Measurements from ENCODE around the gene GRID2.

GRID2 gene

DNA sequence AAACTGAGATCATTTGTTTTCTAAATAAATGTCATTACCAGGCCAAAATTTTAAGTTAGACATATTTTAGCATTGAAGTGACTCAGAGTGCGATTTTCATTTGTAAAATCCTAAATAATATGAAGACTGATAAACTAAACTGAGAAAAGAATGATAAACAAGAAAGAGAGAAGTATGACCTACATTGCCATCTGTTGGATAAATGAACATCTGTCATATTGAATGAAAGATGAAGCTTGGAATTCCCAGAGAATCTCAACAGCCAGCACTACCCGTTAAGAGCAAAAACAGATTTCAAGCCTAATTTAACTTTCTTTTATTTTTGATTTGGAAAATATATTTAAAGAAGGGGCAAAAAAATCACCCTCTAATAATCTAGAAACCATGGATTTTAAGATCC lies 933.8 kb downstream of the GRID2 start:
- no peak for DNase-seq (ENCODE audit: extremely low read depth, low read depth)
- TF ChIP-seq CTCF (IDR thresholded peaks at IDR 0.05; ENCODE audit: low read depth, low read length), result no peak

DNA sequence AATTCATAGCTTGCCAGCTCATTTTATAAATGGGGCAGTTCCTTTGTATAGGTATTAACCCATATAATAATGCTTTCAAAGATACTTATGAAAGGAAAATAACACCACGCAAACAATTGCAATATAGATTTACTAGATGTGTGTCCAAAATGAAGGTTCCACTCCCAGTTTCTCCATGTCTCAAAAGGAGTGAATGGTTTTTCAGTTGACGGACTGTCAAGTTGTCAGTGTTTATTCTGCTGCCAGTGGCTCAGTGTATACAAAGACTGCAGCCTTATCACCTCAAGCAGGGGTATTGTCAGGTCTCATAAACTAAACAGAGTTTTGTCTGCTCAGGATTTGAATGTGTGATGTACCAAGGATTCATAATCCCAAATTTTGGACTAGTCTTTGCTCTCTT lies 939.5 kb downstream of the GRID2 start:
- no peak for DNase-seq (ENCODE audit: extremely low read depth, low read depth)
- no peak for TF ChIP-seq CTCF (IDR thresholded peaks at IDR 0.05; ENCODE audit: low read depth, low read length)

DNA sequence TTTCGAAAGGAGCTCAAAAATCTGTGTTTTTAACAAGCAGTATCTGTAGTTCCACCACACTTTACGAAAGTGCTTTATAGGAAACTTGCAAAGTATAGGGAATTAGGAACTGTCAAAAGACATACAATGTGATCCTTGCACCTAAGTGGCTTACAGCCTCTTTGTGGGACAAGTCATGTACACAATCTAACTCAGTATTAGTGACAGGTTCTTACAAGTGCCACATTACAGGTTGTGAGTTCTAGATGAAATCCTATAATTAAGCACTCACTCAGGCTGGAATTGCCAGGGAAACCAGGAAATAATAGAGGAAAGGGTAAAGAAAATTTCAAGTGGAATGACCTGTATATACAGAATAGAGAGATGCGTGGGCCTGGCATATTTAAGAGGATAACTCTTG lies 957.4 kb downstream of the GRID2 start:
- no peak for DNase-seq (ENCODE audit: extremely low read depth, low read depth)
- no peak for TF ChIP-seq CTCF (IDR thresholded peaks at IDR 0.05; ENCODE audit: low read depth, low read length)

- no peak for DNase-seq (ENCODE audit: extremely low read depth, low read depth)
- no peak for TF ChIP-seq CTCF (IDR thresholded peaks at IDR 0.05; ENCODE audit: low read depth, low read length)
Measured at GRCh38 chr4:93263166-93263565, 959.4 kb downstream of the GRID2 start.

- no peak for TF ChIP-seq CTCF (IDR thresholded peaks at IDR 0.05; ENCODE audit: low read depth, low read length)
- DNase-seq (ENCODE audit: extremely low read depth, low read depth), result no peak
Measured at GRCh38 chr4:93267747-93268146, 964.0 kb downstream of the GRID2 start.

GRCh38 chr4:93285346-93285745 lies 981.6 kb downstream of the GRID2 start:
- no peak for DNase-seq (ENCODE audit: extremely low read depth, low read depth)
- TF ChIP-seq CTCF (IDR thresholded peaks at IDR 0.05; ENCODE audit: low read depth, low read length), result no peak

- TF ChIP-seq CTCF (IDR thresholded peaks at IDR 0.05; ENCODE audit: low read depth, low read length), result no peak
- DNase-seq (ENCODE audit: extremely low read depth, low read depth), result no peak
Measured at GRCh38 chr4:93289241-93289640, 985.5 kb downstream of the GRID2 start.

Data from AG09319 (cell line).